ENCODE results near the gene EEFSEC.

EEFSEC gene

DNA sequence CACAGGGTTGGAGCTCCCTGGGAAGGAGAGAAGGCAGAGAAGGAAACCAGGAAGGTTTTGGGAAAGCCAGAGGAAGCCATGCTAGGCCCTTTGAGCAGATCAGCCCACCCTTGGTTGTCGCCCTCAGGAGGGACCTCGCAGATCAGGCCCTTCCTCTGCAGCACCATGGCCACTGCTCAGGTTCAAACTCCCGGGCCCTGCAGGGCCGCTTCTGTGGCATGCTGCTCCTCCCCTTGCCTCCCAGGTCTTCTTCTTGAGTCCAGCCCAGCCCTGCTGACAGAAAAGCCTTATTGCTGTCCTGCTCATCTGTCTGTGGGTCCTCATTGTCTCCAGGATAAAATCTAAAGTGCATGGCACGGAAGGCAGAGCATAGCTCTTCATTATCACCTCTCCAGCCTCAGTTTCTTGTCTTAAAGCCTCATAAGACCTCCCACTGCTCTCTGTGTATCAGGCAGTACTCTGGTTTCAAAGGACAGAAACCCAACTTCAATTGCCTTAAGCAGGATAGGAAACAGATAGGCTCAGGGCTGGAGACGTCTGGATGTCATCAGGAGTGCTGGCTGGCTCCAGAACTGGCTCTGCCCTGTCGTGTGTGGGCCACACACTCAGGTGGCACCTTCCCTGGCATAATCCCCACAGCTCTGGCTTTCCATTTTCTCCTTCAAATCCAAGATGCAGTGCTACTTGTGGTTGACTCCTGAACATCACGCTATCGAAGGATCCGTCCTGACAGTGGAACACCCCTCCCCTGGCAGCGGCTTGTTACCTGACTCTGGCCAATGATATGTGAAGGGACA, 118.5 kb downstream of the EEFSEC start:
- DNase-seq (ENCODE audit: low read depth, low spot score) = peak; percentile 37

GRCh38 chr3:128273109-128273840, 120.0 kb downstream of the EEFSEC start:
- no peak for DNase-seq (ENCODE audit: low read depth, low spot score)

DNA sequence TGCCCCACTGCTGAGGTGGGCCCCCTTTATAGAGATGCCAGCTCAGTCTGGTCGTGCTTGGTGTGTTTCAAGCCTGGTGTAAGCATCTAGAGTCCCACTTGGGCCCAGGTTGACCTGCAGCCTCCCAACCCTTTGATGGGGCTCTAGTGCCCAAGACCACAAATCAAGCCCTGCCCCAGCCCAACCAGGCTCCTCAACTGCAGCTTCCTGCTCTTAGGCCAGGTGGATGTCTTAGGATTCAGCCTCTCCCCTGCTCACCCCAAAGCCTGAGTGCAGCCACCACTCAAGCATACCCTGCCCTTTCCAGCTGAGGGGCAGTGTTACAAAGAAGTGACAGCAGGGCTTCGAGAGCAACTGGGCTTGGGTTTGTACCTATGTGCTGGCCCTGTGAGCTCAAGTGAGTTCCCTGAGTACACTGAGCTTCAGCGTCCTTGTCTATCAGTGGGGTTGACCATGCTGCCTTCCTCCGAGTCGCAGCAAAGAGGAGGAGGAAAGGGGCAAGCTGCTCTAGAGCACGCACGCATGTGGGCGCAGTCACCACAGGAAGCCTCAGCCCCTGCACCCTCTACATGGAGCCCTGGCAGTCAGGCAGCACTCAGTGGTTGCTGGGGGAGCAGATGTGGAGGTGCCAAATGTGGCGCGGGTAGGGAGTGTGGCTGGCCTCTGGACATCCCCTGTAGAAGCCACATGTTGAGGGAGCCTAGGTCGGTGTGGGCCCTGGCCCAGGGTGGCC, 120.7 kb downstream of the EEFSEC start:
- no peak for DNase-seq (ENCODE audit: low read depth, low spot score)

GRCh38 chr3:128274837-128275236, 121.6 kb downstream of the EEFSEC start:
- peak; percentile 68 for DNase-seq (ENCODE audit: low read depth, low spot score)

DNA sequence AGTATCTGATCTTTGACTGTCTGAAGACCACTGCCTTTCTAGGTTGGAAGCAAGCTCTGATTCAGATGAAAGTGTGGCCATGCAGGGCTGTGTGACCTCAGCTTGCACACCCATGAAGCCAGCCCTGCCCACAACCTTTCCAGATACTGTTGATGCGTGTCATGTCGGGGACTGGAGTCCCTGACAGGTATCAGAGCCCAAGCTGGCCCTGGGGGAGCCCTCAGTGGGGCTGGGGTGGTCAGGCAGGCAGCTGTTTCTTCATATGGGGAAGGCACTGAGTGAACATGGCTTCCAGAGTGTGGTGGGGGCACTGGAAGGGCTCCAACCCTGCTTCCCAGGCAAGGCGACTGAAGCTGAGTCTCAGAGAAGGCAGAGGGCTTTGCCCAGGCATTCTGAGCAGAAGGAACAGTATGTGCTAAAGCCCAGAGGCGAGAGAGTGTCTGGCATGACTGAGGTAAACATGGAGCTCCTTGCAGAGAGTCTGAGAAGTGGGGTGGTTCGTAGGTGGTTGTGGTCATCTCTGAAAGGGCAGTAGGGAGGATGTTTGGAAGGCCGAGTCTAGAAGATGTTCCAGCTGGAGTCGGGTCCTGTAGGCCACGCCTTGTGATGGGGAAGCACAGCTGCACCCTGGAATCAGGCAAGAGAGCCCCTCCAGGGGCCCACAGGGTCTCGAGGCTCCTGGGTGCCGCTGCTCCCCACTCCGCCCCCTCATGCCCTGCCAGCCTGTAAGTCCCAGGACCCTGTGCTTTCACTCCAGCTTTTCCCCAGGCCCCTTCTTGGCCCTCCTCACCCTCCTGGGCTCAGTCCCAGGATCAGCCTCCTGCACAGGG, 122.2 kb downstream of the EEFSEC start:
- DNase-seq (ENCODE audit: low read depth, low spot score) = no peak

DNA sequence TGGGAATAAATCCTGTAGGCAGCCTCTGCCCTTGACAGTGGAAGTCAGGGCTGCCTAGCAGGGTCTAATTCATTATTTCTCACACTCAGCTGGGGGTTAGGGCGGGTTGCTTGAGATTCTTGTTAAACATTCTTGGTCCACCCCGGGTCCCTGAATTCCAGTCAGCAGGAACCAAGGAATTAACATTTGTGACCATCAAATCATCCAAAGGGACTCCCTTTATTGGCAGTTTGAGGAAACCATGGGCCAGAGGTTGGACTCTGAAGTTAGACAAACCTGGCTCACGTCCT, 122.8 kb downstream of the EEFSEC start:
- no peak for DNase-seq (ENCODE audit: low read depth, low spot score)

DNA sequence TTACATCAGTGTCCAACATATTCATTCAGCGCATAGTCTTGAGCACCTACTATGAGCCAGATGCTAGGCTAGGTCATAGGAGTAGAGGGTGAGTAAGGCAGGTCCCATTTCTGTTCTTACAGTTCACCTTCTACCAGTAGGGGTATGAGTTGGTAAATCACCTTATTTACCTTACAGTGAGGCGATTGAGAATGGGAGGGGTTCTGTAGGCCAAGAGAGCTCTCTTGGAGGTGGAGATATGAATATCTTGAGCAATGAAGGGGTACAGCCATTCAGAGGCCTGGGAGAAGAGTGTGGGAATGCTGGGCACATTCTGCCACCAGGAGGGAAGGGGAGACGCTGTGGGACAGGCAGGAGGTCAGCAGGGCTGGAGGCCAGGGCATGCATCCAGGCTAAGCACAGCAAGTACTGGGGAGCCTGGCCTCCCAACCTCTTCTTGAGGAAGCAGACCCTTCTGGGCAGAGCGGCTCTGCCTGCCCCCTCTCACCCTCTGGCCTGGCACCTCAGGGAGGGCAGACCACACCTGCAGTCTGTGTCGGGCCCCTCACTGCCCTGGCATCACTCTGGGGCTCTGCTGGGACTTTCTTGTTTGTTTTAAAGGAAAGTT, 123.4 kb downstream of the EEFSEC start:
- DNase-seq (ENCODE audit: low read depth, low spot score) = no peak

DNA sequence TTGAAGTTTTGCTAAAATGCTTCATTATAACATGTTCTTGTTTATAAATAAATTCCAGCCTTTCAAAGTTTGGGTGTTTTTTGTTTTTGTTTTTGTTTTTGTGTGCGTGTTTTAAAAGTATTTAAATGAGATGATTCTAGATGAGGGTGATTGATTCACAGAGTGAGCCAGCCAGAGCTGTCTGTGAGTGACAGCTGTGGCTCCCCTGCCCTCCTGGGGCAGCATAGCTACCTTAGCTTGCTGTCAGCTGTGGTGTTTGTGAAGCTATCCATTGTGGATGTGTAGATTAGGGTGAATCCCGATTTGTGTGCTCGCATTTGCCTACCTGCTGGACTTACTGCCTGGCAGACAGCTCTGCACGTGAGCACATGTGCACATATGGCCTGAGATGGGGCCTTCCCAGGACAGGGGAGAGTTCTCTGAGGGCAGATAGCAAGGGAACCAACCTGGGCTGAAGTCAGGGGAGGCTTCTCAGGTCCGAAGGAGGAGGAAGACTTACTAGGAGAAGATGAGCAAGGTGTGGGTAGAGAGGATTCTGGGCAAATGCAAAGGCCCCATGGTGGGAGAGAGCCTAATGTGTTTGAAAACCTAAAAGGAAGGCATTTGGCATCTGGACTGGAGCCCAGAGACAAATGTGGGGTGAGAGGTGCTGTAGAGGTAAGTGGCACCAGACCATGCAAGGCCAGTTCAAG, 124.2 kb downstream of the EEFSEC start:
- DNase-seq (ENCODE audit: low read depth, low spot score) = no peak

DNA sequence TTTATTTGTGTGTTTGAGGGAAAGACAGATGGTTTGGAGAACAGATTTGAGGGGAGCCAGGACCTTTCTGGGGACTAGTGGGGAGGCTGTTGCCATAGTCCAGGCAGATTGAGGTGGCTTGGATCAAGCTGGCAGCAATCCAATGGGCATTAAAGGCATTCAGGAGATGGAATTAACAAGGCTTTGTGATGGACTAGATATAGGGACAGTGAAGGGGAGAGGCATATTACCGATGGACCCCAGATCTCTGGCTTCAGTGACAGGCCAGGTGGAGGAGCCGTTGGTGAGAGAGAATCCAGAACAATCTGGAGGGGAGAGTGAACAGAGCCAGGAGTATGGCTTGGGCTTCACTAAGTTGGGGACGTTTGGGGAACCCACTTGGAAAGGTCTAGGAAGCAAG, 124.8 kb downstream of the EEFSEC start:
- no peak for DNase-seq (ENCODE audit: low read depth, low spot score)

- DNase-seq (ENCODE audit: low read depth, low spot score) = peak; percentile 59
Observed at GRCh38 chr3:128278761-128279600, 125.7 kb downstream of the EEFSEC start.

GRCh38 chr3:128279601-128279880, 126.3 kb downstream of the EEFSEC start:
- DNase-seq (ENCODE audit: low read depth, low spot score) = no peak

DNA sequence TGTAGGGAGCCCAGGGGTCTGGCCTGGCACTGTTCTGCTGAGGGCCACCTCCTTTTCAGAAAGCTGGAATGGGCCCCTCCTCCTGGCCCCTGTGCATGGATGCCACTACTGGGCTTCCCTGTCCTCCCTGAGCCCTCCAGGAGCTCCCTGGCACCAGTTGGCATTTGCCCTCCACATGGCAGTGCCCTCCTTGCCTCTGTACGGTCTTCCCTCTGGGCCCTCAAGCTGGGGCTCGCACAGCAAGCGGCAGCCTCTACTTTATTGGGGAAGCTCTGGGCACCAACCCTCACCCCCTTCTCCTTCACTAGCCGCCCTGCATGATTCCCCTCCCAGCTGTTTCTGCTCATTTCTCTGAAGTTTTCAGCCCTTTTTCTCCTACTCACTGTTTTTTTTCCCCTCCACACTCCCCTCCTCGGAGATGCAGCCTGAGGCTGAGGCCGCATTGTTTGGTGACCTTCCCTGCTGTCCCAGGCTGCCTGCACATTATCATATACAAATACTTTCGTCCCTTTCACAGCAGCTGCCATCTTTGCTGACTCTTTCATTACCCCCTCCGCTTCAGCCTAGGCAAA, 127.3 kb downstream of the EEFSEC start:
- peak; percentile 90 for DNase-seq (ENCODE audit: low read depth, low spot score)

GRCh38 chr3:128281056-128281455, 127.8 kb downstream of the EEFSEC start:
- no peak for DNase-seq (ENCODE audit: low read depth, low spot score)

- DNase-seq (ENCODE audit: low read depth, low spot score) = no peak
Observed at GRCh38 chr3:128281461-128282367, 128.4 kb downstream of the EEFSEC start.

- DNase-seq (ENCODE audit: low read depth, low spot score) = no peak
Observed at GRCh38 chr3:128282380-128283196, 129.3 kb downstream of the EEFSEC start.

DNA sequence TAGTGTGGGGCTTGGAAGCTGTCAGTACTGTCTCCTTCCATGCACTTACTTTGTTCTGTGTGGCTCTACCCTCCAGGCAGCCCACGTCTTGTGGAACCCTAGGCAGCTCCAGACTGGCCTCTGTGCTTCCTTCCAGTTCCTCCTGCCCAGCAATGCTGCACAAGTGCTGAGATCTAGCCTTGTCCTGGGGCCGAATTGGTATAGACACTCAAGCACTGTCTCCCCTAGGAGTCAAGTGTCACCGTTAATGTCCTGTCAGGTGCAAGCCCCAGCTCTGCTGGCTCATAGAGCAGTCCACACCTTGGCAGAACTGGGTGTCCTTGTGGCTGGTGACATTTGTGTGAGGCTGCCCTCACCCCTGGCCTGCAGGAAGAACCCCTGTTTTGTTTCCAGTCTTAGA, 130.1 kb downstream of the EEFSEC start:
- no peak for DNase-seq (ENCODE audit: low read depth, low spot score)

- no peak for DNase-seq (ENCODE audit: low read depth, low spot score)
Observed at GRCh38 chr3:128285042-128285966, 132.0 kb downstream of the EEFSEC start.
